ENCODE data around the gene MAML3.

MAML3 gene

GRCh38 chr4:139696491-139696890 is 457.5 kb downstream of the MAML3 start:
- TF ChIP-seq CEBPB (IDR thresholded peaks at IDR 0.05) (no peak), YY1 (IDR thresholded peaks at IDR 0.05; ENCODE audit: low read depth) (no peak), EP300 (IDR thresholded peaks at IDR 0.05; ENCODE audit: borderline replicate concordance) (no peak)

GRCh38 chr4:139694522-139695107 is 459.4 kb downstream of the MAML3 start:
- TF ChIP-seq YY1 (IDR thresholded peaks at IDR 0.05; ENCODE audit: low read depth) (no peak), ZBTB7A (IDR thresholded peaks at IDR 0.05; ENCODE audit: low read depth) (no peak), CEBPB (IDR thresholded peaks at IDR 0.05) (no peak), TCF12 (IDR thresholded peaks at IDR 0.05; ENCODE audit: low read depth) (no peak), EGR1 (IDR thresholded peaks at IDR 0.05) (no peak), RAD21 (IDR thresholded peaks at IDR 0.05; ENCODE audit: low read depth) (no peak), CREB1 (IDR thresholded peaks at IDR 0.05; ENCODE audit: low read depth) (no peak), REST (IDR thresholded peaks at IDR 0.05; ENCODE audit: low read depth) (no peak), USF1 (IDR thresholded peaks at IDR 0.05) (no peak), MAX (IDR thresholded peaks at IDR 0.05) (no peak), TEAD4 (IDR thresholded peaks at IDR 0.05) (no peak), TAF1 (IDR thresholded peaks at IDR 0.05; ENCODE audit: low read depth) (no peak), FOXM1 (IDR thresholded peaks at IDR 0.05; ENCODE audit: borderline replicate concordance, low read depth) (no peak), EP300 (IDR thresholded peaks at IDR 0.05; ENCODE audit: borderline replicate concordance) (no peak), NFIC (IDR thresholded peaks at IDR 0.05) (no peak)

- no peak for TF ChIP-seq USF1 (IDR thresholded peaks at IDR 0.05)
- no peak for TF ChIP-seq CEBPB (IDR thresholded peaks at IDR 0.05)
- no peak for TF ChIP-seq RAD21 (IDR thresholded peaks at IDR 0.05; ENCODE audit: low read depth)
- no peak for TF ChIP-seq ZBTB7A (IDR thresholded peaks at IDR 0.05; ENCODE audit: low read depth)
These were observed 461.5 kb downstream of the MAML3 start for GRCh38 chr4:139692309-139693012.

GRCh38 chr4:139690419-139690818 is 463.6 kb downstream of the MAML3 start:
- no peak for TF ChIP-seq CREB1 (IDR thresholded peaks at IDR 0.05; ENCODE audit: low read depth)
- TF ChIP-seq REST (IDR thresholded peaks at IDR 0.05; ENCODE audit: low read depth): no peak
- no peak for TF ChIP-seq TAF1 (IDR thresholded peaks at IDR 0.05; ENCODE audit: low read depth)
- TF ChIP-seq MAX (IDR thresholded peaks at IDR 0.05): no peak
- TF ChIP-seq FOXM1 (IDR thresholded peaks at IDR 0.05; ENCODE audit: borderline replicate concordance, low read depth): no peak
- TF ChIP-seq USF1 (IDR thresholded peaks at IDR 0.05): no peak
- TF ChIP-seq EP300 (IDR thresholded peaks at IDR 0.05; ENCODE audit: borderline replicate concordance): no peak
- TF ChIP-seq TCF12 (IDR thresholded peaks at IDR 0.05; ENCODE audit: low read depth): no peak
- TF ChIP-seq YY1 (IDR thresholded peaks at IDR 0.05; ENCODE audit: low read depth): no peak
- TF ChIP-seq RAD21 (IDR thresholded peaks at IDR 0.05; ENCODE audit: low read depth): no peak
- TF ChIP-seq ZBTB7A (IDR thresholded peaks at IDR 0.05; ENCODE audit: low read depth): no peak
- no peak for TF ChIP-seq NFIC (IDR thresholded peaks at IDR 0.05)
- TF ChIP-seq CEBPB (IDR thresholded peaks at IDR 0.05): no peak
- no peak for TF ChIP-seq EGR1 (IDR thresholded peaks at IDR 0.05)
- TF ChIP-seq TEAD4 (IDR thresholded peaks at IDR 0.05): no peak

GRCh38 chr4:139689093-139689722 is 464.8 kb downstream of the MAML3 start:
- no peak for TF ChIP-seq TCF12 (IDR thresholded peaks at IDR 0.05; ENCODE audit: low read depth)
- no peak for TF ChIP-seq ZBTB7A (IDR thresholded peaks at IDR 0.05; ENCODE audit: low read depth)
- TF ChIP-seq FOXM1 (IDR thresholded peaks at IDR 0.05; ENCODE audit: borderline replicate concordance, low read depth): no peak
- TF ChIP-seq CREB1 (IDR thresholded peaks at IDR 0.05; ENCODE audit: low read depth): no peak
- TF ChIP-seq TAF1 (IDR thresholded peaks at IDR 0.05; ENCODE audit: low read depth): no peak
- TF ChIP-seq TEAD4 (IDR thresholded peaks at IDR 0.05): no peak
- TF ChIP-seq NFIC (IDR thresholded peaks at IDR 0.05): no peak
- no peak for TF ChIP-seq EP300 (IDR thresholded peaks at IDR 0.05; ENCODE audit: borderline replicate concordance)
- TF ChIP-seq REST (IDR thresholded peaks at IDR 0.05; ENCODE audit: low read depth): no peak
- no peak for TF ChIP-seq MAX (IDR thresholded peaks at IDR 0.05)
- TF ChIP-seq RAD21 (IDR thresholded peaks at IDR 0.05; ENCODE audit: low read depth): no peak
- TF ChIP-seq USF1 (IDR thresholded peaks at IDR 0.05): no peak
- TF ChIP-seq CEBPB (IDR thresholded peaks at IDR 0.05): no peak
- no peak for TF ChIP-seq EGR1 (IDR thresholded peaks at IDR 0.05)
- no peak for TF ChIP-seq YY1 (IDR thresholded peaks at IDR 0.05; ENCODE audit: low read depth)

Data from Ishikawa (cell line).